Esophagus squamous epithelium (tissue), 5 donors: Measurements from ENCODE around the gene DACT2. TPM values are rescaled to one million over a fixed set of nuclear protein-coding genes. Genes with fewer than 3 reads are reported as not detected.

Experiments used
- DNase-seq: peaks from one replicate; lab custom pipeline; 2025; lab: John Stamatoyannopoulos, UW
- H3K27ac ChIP-seq, 4 donors: fragments of 200-600 bp; sonication (generic); one replicate each; pipeline ENCODE4 v1.5.1; 2016 to 2019; ENCODE audit warnings: mild to moderate bottlenecking in 1 of 4
- H3K27me3 ChIP-seq, 4 donors: fragments of 200-600 bp; sonication (generic); 1 replicate in 3 of 4; 2 replicates in 1 of 4; pipeline versions ENCODE4 v1.5.1 to v1.6.0; 2017 to 2021; ENCODE audit warnings: antibody characterized with exemption in 1 of 4
- H3K36me3 ChIP-seq, 3 donors: fragments of 200-600 bp; sonication (generic); one replicate each; pipeline ENCODE4 v1.5.1; 2016 to 2019
- H3K4me1 ChIP-seq, 3 donors: fragments of 200-600 bp; sonication (generic); one replicate each; pipeline ENCODE4 v1.5.1; 2017 to 2019
- H3K4me3 ChIP-seq, 4 donors: fragments of 200-600 bp; sonication (generic); 1 replicate in 3 of 4; 2 replicates in 1 of 4; pipeline ENCODE4 v1.5.1; 2016 to 2019; ENCODE audit warnings: mild to moderate bottlenecking in 2 of 4, moderate library complexity in 1 of 4
- H3K9me3 ChIP-seq, 3 donors: fragments of 200-600 bp; sonication (generic); one replicate each; pipeline ENCODE4 v1.5.1; 2016 to 2019
- CTCF ChIP-seq, 6 experiments: fragments of 450-650 bp in 4 of 6; fragments of 200-600 bp in 2 of 6; sonication (generic) in 2 of 6; IDR thresholded peaks; one replicate each; pipeline ENCODE4 v1.5.1; 2016 to 2019; ENCODE audit warnings: antibody characterized with exemption in 6 of 6, mild to moderate bottlenecking in 4 of 6, moderate library complexity in 4 of 6
- POLR2A ChIP-seq, 4 donors: fragments of 450-650 bp; IDR thresholded peaks; one replicate each; pipeline ENCODE4 v1.6.1; 2017; ENCODE audit warnings: antibody characterized with exemption in 4 of 4, mild to moderate bottlenecking in 4 of 4, moderate library complexity in 3 of 4
- WGBS, 2 donors: methylation state at CpG; one replicate each; pipeline ENCODE4 v1.1.5; 2018; 5-methylcytosine and 5-hydroxymethylcytosine counted together
- intact Hi-C: fragments of 100-400 bp; cut with DNase I; formaldehyde crosslinking; loops from one replicate; pipeline ENCODE4 v1.15.0; 2022
- total RNA-seq, 4 donors: library from RNA; depleted of rRNA; stranded (reverse); fragments of >200 nt; gene quantifications; one replicate each; pipeline ENCODE4 v1.1.0, GENCODE V29; 2016
- donor health status: DM: yes; HTN: yes; CAD: no.

Gene DACT2
- total RNA-seq, 4 donors from 2014 or later, result 0.57 to 2.8 (median 1.9) TPM

- Histone ChIP-seq H3K36me3 (no peaks in the 10 kb centered on the region), H3K27me3 (peaks cover 0 to 75% (median 0%) of the 10 kb centered on the region in 4 donors), H3K4me1 (no peaks in the 10 kb centered on the region), H3K9me3 (no peaks in the 10 kb centered on the region), H3K4me3 (no peak overlapping the region), H3K27ac (no peak overlapping the region)
- WGBS, 2 donors, result 73 to 82% methylated on average over 7 to 18 of the region's 21 CpGs
- intact Hi-C loops, result no loop called here
- DNase-seq, result no peak
- TF ChIP-seq CTCF (IDR thresholded peaks at IDR 0.05) (no peak), POLR2A (IDR thresholded peaks at IDR 0.05) (no peak)
Observed at GRCh38 chr6:168280020-168280898, 39.3 kb downstream of the DACT2 start.

- TF ChIP-seq POLR2A (IDR thresholded peaks at IDR 0.05) (no peak), CTCF (IDR thresholded peaks at IDR 0.05) (no peak)
- peaks cover 0 to 83% (median 0%) of the 10 kb centered on the region in 4 donors for H3K27me3 ChIP-seq
- H3K4me1 ChIP-seq, result no peaks in the 10 kb centered on the region
- 77 to 85% methylated on average over 8 to 12 of the region's 21 CpGs for WGBS, 2 donors
- intact Hi-C loops, result no loop called here
- no peak for DNase-seq
- H3K27ac ChIP-seq, result no peak overlapping the region
- H3K9me3 ChIP-seq, result no peaks in the 10 kb centered on the region
- no peaks in the 10 kb centered on the region for H3K36me3 ChIP-seq
- no peak overlapping the region for H3K4me3 ChIP-seq
Observed at GRCh38 chr6:168279403-168279935, 40.1 kb downstream of the DACT2 start.

GRCh38 chr6:168278904-168279303 lies 40.7 kb downstream of the DACT2 start:
- no peak for DNase-seq
- Histone ChIP-seq H3K4me1 (peaks cover 0 to under 1% (median 0%) of the 10 kb centered on the region in 3 donors), H3K27me3 (peaks cover 0 to 87% (median 0%) of the 10 kb centered on the region in 4 donors), H3K9me3 (no peaks in the 10 kb centered on the region), H3K36me3 (no peaks in the 10 kb centered on the region), H3K4me3 (no peak overlapping the region), H3K27ac (no peak overlapping the region)
- intact Hi-C loops, result no loop called here
- no peak for TF ChIP-seq POLR2A (IDR thresholded peaks at IDR 0.05)
- no peak for TF ChIP-seq CTCF (IDR thresholded peaks at IDR 0.05)
- 74 to 89% methylated on average over 4 to 12 of the region's 15 CpGs for WGBS, 2 donors

GRCh38 chr6:168277274-168277669 lies 42.3 kb downstream of the DACT2 start:
- Histone ChIP-seq H3K4me1 (peaks cover 0 to 17% (median 4%) of the 10 kb centered on the region in 3 donors), H3K36me3 (no peaks in the 10 kb centered on the region), H3K27me3 (peaks cover 0 to 81% (median 0%) of the 10 kb centered on the region in 4 donors), H3K9me3 (no peaks in the 10 kb centered on the region), H3K4me3 (no peak overlapping the region), H3K27ac (no peak overlapping the region)
- no peak for TF ChIP-seq POLR2A (IDR thresholded peaks at IDR 0.05)
- TF ChIP-seq CTCF (IDR thresholded peaks at IDR 0.05), result no peak
- 81 to 92% methylated on average over 9 to 10 of the region's 14 CpGs for WGBS, 2 donors
- intact Hi-C loops, result no loop called here
- no peak for DNase-seq
